GM21423 (cell line): ENCODE data around the gene PRRC2A.

Experiments used
- ATAC-seq: cut with Tn5 transposase; IDR thresholded peaks from one replicate; pipeline ENCODE4 v1.9.1; 2021; ENCODE audit warnings: mild to moderate bottlenecking, moderate library complexity; ENCODE audit not compliant: unreplicated experiment

PRRC2A gene

GRCh38 chr6:31664790-31665500 is 44.4 kb downstream of the PRRC2A start, which contains the start of gene GPANK1:
TSS of gene GPANK1 (minus strand) at chr6:31664997. CDS start at chr6:31664478, 519 bp downstream.
- ATAC-seq, result peak; percentile 32

- ATAC-seq, result peak; percentile 73
Observed at GRCh38 chr6:31665501-31666336, 45.2 kb downstream of the PRRC2A start, which contains the start of gene CSNK2B. TSS of gene CSNK2B (plus strand) at chr6:31666080. CDS start at chr6:31666832, 752 bp downstream.

GRCh38 chr6:31666337-31666965 is 45.9 kb downstream of the PRRC2A start:
- ATAC-seq, result no peak

- ATAC-seq, result no peak
Observed at GRCh38 chr6:31669676-31670075, 49.2 kb downstream of the PRRC2A start, which contains the start of gene LY6G5B. TSS of gene LY6G5B (plus strand) at chr6:31669976. CDS start at chr6:31670951, 975 bp downstream.

- ATAC-seq, result no peak
Observed at GRCh38 chr6:31676322-31676903, 55.9 kb downstream of the PRRC2A start.

- no peak for ATAC-seq
Observed at GRCh38 chr6:31676904-31677303, 56.4 kb downstream of the PRRC2A start.

- no peak for ATAC-seq
Observed at GRCh38 chr6:31677955-31678354, 57.4 kb downstream of the PRRC2A start.

- no peak for ATAC-seq
Observed at GRCh38 chr6:31680226-31681134, 60.0 kb downstream of the PRRC2A start, which contains the start of gene LY6G5C. TSS of gene LY6G5C (minus strand) at chr6:31681067. CDS start at chr6:31680373, 694 bp downstream.

- no peak for ATAC-seq
Observed at GRCh38 chr6:31681135-31681671, 60.7 kb downstream of the PRRC2A start.

GRCh38 chr6:31683591-31683990 is 63.1 kb downstream of the PRRC2A start:
- ATAC-seq, result no peak

GRCh38 chr6:31686483-31686882 is 66.0 kb downstream of the PRRC2A start:
- ATAC-seq, result no peak

- ATAC-seq, result no peak
Observed at GRCh38 chr6:31687321-31687720, 66.8 kb downstream of the PRRC2A start.
